ENCODE results near the gene BAMBI. TPM values are rescaled to one million over a fixed set of nuclear protein-coding genes. Genes with fewer than 3 reads are reported as not detected.

Gene BAMBI
- total RNA-seq, 1 donor, result 1.4 TPM

GRCh38 chr10:28714401-28715053 is 37.2 kb downstream of the BAMBI start:
- DNase-seq (ENCODE audit: low read depth), result peak; percentile 53
- TF ChIP-seq, protein P1, sequence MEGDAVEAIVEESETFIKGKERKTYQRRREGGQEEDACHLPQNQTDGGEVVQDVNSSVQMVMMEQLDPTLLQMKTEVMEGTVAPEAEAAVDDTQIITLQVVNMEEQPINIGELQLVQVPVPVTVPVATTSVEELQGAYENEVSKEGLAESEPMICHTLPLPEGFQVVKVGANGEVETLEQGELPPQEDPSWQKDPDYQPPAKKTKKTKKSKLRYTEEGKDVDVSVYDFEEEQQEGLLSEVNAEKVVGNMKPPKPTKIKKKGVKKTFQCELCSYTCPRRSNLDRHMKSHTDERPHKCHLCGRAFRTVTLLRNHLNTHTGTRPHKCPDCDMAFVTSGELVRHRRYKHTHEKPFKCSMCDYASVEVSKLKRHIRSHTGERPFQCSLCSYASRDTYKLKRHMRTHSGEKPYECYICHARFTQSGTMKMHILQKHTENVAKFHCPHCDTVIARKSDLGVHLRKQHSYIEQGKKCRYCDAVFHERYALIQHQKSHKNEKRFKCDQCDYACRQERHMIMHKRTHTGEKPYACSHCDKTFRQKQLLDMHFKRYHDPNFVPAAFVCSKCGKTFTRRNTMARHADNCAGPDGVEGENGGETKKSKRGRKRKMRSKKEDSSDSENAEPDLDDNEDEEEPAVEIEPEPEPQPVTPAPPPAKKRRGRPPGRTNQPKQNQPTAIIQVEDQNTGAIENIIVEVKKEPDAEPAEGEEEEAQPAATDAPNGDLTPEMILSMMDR (IDR thresholded peaks at IDR 0.05; ENCODE audit: insufficient read depth, low read length), result no peak
- no peak overlapping the region for H3K4me3 ChIP-seq (ENCODE audit: low read depth, low read length)

DNA sequence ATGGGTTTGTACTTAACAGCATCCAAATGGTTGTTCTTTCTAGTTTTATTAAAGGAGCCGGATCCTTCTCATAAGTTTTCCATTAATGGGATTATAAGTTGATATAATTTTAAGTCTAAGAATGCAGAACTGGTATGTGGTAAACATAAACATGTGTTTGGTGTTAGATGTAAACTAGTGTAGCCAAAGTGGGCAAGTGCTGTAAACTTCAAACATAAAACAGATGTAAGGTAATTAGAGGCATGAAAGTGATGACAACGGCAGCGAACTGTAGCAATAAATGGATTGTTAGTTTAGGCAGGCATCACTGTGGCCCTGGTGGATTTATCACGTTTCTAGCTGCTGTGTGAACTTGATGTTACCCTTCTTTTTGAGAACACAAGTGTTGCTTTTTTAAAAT is 37.9 kb downstream of the BAMBI start:
- DNase-seq (ENCODE audit: low read depth), result no peak
- TF ChIP-seq, protein P1 (IDR thresholded peaks at IDR 0.05; ENCODE audit: insufficient read depth, low read length), result no peak
- H3K4me3 ChIP-seq (ENCODE audit: low read depth, low read length), result no peak overlapping the region

GRCh38 chr10:28715757-28716156 is 38.4 kb downstream of the BAMBI start:
- no peak for DNase-seq (ENCODE audit: low read depth)
- no peak overlapping the region for H3K4me3 ChIP-seq (ENCODE audit: low read depth, low read length)
- TF ChIP-seq, protein P1 (IDR thresholded peaks at IDR 0.05; ENCODE audit: insufficient read depth, low read length), result no peak

GRCh38 chr10:28716748-28717147 is 39.4 kb downstream of the BAMBI start:
- TF ChIP-seq, protein P1 (IDR thresholded peaks at IDR 0.05; ENCODE audit: insufficient read depth, low read length), result no peak

DNA sequence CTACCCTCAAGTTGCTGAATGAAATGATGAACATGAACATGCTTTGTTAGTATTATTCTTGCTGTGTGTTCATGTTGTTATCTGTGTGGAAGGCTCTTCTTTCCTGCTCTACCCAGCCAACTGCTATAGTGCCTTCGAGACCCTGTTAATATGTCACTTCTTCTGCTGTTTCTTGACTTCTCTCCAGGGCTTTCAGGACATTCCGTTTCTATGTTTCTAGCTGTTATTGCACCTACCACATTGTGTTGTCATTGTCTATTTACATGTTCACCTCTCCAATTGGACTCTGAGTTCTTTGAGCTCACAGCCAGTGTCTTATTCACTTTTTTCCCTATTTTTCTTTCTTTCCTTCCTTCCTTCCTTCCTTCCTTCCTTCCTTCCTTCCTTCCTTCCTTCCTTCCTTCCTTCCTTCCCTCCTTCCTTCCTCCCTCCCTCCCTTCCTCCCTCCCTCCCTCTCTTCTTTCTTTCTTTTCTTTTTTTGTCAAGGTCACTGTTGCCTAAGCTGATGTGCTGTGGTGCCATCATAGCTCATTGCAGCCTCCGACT is 40.4 kb downstream of the BAMBI start:
- H3K4me3 ChIP-seq (ENCODE audit: low read depth, low read length), result no peak overlapping the region
- DNase-seq (ENCODE audit: low read depth), result no peak
- TF ChIP-seq, protein P1 (IDR thresholded peaks at IDR 0.05; ENCODE audit: insufficient read depth, low read length), result no peak

More at GRCh38 chr10:28716748-28717147, 39.4 kb downstream of the BAMBI start:
- no peak overlapping the region for H3K4me3 ChIP-seq (ENCODE audit: low read depth, low read length)
- DNase-seq (ENCODE audit: low read depth), result no peak

DNA sequence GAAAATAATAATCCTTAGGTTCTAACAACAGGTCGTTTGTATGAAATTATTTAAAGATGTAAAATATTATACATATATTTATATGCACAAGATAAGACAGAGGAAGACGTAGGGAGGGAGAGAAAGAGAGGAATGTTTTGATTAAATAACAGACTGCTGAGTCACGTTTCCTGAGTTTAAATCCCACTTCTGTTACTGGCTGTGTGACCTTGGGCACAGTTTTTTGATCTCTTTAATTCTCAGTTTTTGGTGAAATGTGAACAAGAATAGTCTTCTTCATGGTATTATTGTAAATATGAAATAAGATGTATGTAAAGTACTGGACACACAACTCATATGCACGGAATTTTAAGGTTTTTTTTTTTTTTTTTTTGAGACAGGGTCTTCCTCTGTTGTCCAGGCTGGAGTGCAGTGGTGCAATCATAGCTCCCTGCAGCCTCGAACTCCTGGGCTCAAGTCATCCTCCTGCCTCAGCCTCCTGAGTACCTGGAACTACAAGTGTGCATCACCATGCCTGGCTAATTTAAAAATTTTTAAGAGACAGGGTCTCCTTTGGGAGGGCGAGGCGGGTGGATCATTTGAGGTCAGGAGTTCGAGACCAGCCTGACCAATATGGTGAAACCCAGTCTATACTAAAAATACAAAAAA is 42.6 kb downstream of the BAMBI start:
- no peak overlapping the region for H3K4me3 ChIP-seq (ENCODE audit: low read depth, low read length)
- peak; percentile 65 for DNase-seq (ENCODE audit: low read depth)
- TF ChIP-seq, protein P1 (IDR thresholded peaks at IDR 0.05; ENCODE audit: insufficient read depth, low read length), result no peak
